ENCODE measurements around the gene TMUB1.

Gene TMUB1

DNA sequence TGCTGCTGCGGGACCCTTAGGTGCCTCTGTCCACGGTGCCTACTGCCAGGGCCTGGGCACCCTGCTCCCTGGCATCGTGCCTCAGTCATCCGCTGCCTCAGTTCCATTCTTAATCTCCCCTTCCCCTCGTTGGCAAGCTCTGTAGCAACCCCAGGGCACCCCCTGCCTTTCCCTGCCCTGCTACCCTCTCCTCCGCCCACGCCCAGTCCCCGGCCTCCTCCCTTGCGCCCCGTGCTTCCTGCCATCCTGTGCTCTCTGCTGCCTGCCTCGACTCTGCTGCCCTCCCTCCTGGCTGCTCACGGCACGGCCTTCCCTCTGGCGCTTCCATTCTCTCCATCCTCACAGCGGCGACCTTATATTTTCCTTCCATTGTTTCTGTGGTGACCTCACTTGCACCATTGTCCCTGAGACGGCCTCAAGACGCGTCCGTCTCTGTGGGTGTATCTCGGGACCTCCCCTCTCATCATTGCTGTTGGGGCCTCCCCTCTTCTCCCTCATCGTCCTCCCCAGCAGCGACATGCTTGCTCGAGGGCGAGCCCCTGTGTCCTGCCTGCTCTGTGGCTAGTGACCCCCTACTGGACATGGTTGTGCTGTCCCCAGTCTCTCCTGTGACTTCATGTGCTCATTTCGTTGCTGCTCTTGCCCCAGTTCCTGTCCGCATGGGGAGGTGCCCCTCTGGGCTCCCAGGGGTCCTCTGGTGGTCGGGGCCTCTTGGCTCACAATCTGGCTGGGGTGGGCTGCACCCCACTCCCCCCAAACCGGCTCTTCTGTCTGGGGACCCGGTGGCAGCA, 38.3 kb upstream of the TMUB1 start:
- no peak for DNase-seq (ENCODE audit: low read depth in 2 of 2)

GRCh38 chr7:151120896-151121295, 37.6 kb upstream of the TMUB1 start:
- no peak for DNase-seq (ENCODE audit: low read depth in 2 of 2)

DNA sequence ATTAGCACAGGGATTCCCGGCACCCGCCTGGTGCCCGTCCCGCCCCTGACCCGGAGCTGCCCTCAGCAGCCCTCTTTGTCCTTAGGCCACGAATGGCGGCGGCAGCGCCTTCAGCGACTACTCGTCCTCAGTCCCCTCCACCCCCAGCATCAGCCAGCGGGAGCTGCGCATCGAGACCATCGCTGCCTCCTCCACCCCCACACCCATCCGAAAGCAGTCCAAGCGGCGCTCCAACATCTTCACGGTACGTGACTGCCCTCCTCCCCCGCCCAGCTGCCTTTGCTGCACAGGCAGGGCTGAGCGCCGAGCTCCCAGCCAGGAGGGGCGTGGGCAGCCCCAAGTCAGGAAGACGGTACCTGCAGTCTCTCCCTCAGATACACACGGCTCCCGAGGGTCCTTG, 36.6 kb upstream of the TMUB1 start:
- no peak for DNase-seq (ENCODE audit: low read depth in 2 of 2)

DNA sequence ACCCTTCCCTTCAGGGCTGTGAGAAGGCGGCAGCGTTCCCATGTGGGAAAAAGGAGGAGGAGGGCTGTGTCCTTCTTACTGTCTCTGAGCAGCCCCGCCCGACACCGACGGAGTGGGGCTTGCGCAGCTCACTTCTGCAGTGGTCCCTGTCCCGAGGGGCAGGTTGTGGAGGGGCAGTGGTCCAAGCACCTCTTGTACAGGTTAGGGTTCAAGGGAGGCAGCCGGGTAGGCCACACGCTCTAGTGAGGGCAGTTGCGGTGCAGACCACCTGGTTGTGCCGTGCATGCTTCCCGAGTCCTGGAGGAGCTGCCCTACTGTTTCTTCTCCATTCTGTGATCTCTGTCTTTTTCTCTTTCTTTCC, 35.7 kb upstream of the TMUB1 start:
- DNase-seq (ENCODE audit: low read depth in 2 of 2): no peak

DNA sequence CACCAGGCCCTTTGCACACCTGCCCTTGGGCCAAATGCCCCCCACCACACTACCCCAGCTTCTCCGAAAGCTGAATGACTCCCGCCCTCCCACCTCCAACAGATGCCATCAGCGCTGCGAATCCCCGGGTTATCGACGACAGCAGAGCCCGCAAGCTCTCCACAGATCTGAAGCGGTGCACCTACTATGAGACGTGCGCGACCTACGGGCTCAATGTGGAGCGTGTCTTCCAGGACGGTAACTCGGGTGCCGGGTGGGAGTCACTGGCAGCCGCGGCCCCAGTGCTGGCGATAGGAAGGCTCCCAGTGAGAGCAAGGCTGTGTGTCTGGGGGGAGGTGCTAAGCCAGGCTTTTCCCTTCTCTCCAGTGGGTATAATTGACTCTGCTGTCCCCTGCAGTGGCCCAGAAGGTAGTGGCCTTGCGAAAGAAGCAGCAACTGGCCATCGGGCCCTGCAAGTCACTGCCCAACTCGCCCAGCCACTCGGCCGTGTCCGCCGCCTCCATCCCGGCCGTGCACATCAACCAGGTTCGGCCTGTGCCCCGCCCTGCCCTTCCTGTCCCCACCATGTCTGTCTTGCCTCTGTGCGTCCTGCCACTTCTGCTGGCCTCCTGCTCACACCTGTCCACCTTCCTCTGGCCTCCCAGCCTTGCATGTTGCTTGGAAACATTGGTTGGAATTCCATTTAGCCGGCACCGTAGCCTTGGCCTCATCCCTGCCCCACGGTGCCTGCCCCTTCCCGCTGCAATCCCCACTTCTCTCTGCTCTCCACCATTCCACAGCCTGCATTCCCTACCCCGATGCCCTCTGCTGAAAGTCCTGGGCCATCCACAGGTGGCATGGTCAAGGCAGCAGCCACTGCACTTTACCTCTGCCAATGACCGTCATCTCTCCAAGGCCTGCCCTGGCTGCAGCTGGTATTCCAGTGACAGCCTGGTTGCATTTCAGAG, 35.1 kb upstream of the TMUB1 start:
- no peak for DNase-seq (ENCODE audit: low read depth in 2 of 2)

- no peak for DNase-seq (ENCODE audit: low read depth in 2 of 2)
These were observed 34.3 kb upstream of the TMUB1 start for GRCh38 chr7:151117565-151117964.

DNA sequence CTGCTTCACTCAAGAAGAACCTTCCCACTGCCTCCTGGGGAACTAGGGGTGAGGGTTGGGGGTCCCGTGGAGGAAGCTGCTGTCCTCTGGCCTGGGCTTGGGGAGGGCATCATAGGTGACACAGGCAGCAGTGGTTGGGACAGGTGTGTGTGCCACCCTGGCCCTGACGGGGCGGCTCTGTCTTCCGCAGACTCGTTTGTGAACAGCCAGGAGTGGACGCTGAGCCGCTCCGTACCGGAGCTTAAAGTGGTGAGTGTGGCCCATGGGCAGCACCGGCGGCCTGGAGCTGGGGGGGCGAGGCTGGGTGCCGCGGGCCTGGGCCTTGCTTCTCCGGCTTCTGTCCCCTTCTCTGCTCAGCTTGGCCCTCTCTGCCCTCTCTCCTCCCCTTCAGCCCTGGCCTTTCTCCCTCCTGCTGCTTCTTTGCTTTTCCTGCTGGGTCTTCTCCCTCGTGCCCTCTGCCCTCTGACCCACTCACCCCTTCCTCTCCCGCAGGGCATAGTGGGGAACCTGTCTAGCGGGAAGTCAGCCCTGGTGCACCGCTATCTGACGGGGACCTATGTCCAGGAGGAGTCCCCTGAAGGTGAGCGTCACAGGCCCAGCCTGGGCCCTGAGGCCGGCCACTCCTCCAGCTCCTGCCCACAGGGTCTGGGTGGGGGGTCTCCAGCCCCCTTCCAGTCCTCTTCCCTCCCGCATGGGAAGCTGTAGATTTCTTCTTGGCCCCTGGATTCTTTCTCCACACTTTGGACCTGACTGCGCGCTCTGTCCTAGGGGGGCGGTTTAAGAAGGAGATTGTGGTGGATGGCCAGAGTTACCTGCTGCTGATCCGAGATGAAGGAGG, 33.5 kb upstream of the TMUB1 start:
- no peak for DNase-seq (ENCODE audit: low read depth in 2 of 2)

- DNase-seq (ENCODE audit: low read depth in 2 of 2): no peak
These were observed 32.6 kb upstream of the TMUB1 start for GRCh38 chr7:151115836-151116418.

DNA sequence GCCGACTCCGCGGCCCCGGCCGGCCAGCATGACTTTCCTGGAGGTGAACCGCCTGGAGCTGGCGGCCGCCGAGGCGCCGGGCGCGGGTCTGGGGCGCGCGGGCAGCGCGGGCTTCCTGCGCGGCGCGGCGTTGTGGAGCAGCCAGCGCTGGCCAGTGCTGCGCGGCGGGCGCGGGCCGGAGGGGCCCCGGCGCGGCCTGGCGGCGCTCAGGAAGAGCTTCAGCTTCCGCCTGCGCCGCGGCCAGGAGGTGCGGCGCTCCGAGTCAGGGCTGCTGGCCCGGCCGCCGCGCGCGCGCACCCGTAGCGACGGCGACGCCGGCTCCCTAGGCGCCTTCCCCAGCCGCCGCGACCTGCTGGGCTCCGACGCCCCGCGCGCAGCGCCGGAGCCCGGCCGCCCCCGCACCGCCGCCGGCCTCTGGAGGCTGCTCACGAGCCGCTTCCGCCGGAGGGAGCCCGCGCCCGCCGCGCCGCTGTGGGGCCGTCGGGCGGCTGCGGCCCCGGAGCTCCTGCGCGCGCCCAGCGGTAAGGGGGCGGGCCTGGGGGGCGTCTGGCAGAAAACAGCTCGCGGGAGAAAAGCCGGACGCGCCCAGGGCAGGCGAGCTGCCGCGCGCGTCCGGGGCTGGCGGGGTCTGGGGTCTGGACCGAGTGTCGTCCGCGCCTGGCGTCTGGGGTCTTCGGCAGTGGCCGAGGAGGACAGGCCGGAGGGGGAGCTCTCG, 32.0 kb upstream of the TMUB1 start:
- no peak for DNase-seq (ENCODE audit: low read depth in 2 of 2)

- DNase-seq (ENCODE audit: low read depth in 2 of 2): no peak
These were observed 31.1 kb upstream of the TMUB1 start for GRCh38 chr7:151114151-151115090.

DNA sequence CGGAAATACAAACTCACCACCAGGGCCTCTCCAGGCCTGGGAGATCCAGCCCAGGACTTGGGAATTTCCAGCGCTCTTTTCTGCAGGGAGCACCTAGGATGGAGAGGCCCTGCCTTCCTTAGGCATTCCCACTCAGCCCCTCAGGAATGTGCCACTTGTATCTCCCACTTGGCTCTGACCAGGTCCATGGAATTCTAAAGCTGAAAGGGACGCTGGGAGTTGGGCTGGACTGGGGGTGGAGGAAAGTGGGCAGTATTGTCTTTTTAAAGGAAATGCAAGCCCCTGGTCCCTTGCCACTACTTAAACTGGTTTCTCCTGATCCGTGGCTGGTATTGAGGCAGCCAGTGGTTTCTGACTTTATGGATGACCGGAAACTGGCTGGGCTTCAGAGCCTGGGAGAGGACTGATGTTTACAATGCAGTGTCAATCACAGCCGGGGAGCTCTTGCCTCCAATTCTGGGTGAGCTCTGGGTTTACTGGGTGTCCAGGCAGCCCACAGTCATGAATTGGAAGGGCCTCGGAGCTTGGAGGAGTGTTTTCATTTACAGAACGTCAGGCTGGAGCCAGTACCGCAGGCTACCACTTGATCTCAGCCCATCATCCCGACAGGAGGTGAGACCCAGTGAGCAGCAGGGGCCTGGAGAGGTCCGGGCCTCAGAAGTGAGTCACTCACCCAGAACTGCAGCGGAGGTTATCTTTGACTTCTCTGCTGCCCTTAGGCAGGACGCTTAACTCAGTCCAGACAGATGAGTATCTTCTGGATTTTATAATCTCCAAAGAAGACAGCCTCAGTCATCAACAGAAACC, 30.3 kb upstream of the TMUB1 start:
- DNase-seq (ENCODE audit: low read depth in 2 of 2): no peak

DNA sequence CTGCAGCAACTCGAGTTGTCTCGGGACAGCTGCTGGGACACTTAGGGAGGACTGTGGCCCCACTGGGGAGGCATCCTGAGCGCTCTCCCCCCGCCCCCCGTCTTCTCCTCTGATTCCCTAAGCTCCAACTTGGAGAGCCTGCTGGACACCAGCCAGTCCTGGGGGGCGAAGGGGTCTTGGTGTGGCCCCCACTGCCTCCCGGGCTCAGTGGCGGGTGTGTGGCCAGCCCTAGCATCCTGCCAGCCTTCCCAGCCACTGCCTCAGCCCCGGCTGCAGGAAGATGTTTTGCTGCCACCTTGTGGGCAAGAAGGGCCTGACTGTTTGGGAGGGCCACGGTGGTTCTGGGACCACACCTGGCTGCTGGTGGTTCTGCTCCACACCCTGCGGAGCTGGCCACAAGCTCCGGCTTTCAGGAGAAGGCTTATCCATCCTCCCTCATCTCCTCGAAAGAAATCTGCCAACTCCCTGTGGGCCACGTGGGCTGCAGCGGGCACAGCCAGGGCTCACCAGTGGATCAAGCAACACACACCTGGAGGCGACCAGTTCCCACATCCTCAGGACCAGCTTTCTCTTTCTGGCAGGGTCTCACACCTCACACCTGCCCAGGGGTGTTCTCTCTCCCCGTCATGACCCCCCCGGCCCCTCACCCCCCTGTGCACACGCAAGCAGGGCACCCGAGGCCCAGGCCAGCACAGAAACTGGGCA, 27.8 kb upstream of the TMUB1 start:
- peak; percentile 43 to 68 for DNase-seq (ENCODE audit: low read depth in 2 of 2)

GRCh38 chr7:151110236-151110940, 27.1 kb upstream of the TMUB1 start:
- no peak for DNase-seq (ENCODE audit: low read depth in 2 of 2)

- DNase-seq (ENCODE audit: low read depth in 2 of 2): no peak
These were observed 26.1 kb upstream of the TMUB1 start for GRCh38 chr7:151109094-151110048.

GRCh38 chr7:151107882-151108281, 24.6 kb upstream of the TMUB1 start:
- DNase-seq (ENCODE audit: low read depth in 2 of 2): no peak

DNA sequence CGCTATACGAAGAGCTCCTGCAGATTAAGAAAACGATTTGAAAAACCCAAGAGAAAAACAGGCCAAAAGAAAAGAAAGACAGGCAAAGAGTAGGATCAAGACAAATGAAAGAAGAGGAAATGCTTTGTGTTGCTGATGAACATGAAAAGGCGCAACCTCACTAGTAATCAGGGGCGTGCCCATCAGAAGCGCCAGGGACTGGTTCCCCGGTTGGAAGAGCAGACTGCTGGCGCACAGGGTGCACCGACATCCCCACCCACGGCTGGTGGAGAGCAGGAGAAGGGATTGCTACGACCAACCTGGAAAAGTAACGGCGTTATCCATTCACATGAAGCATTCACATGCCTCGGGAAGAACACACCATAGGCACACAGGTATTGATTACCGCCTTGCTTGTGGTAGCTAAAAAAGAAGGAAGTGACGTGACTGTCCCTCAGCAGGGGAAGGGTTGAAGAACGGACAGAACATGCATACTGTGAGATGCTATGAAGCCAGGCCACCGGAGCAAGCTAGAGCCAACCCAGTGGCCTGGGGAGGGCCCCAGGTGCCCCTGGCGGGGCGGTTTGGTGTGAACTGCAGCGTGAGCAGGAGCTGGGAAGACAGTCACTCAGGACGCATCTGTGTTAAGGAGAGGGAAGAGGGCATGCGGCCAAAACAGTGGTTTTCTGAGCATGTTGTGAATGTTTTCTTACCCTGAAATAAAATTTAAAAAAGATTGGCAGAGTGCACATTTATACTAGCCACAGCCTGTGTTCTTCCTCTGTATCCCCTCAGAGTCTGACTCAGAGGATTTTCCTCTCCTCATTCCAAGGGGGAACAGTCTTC, 21.3 kb upstream of the TMUB1 start:
- DNase-seq (ENCODE audit: low read depth in 2 of 2): no peak
